Subcutaneous abdominal adipose tissue (tissue), 5 donors: ENCODE results near the gene KRTAP10-3.
"Not testable (repeated sequence)": the region's sequence is repeated elsewhere in the genome, so short reads cannot be mapped to it uniquely, and the experiment has no call there.

Experiments
- H3K27ac ChIP-seq: one replicate; pipeline ENCODE4 v1.7.0; 2013; ENCODE audit warnings: low read depth, mild to moderate bottlenecking, inconsistent platforms, low read length, moderate library complexity
- H3K27me3 ChIP-seq, 5 donors: one replicate each; pipeline ENCODE4 v1.7.0; 2013; ENCODE audit warnings: low read length in 5 of 5, inconsistent platforms in 1 of 5; ENCODE audit not compliant: control insufficient read depth in 5 of 5, insufficient read depth in 4 of 5
- H3K36me3 ChIP-seq, 5 donors: one replicate each; pipeline ENCODE4 v1.7.0; 2013; ENCODE audit warnings: low read length in 5 of 5; ENCODE audit not compliant: control insufficient read depth in 5 of 5, insufficient read depth in 5 of 5
- H3K4me1 ChIP-seq, 5 donors: one replicate each; pipeline ENCODE4 v1.7.0; 2013; ENCODE audit warnings: low read length in 5 of 5, mild to moderate bottlenecking in 3 of 5, moderate library complexity in 1 of 5; ENCODE audit not compliant: control insufficient read depth in 5 of 5, insufficient read depth in 5 of 5
- H3K4me3 ChIP-seq, 5 donors: one replicate each; pipeline ENCODE4 v1.7.0; 2013; ENCODE audit warnings: low read length in 5 of 5, low read depth in 1 of 5
- H3K9ac ChIP-seq, 5 donors: one replicate each; pipeline ENCODE4 v1.7.0; 2013; ENCODE audit warnings: low read length in 5 of 5, mild to moderate bottlenecking in 4 of 5, moderate library complexity in 3 of 5
- H3K9me3 ChIP-seq, 5 donors: one replicate each; pipeline ENCODE4 v1.7.0; 2013; ENCODE audit warnings: low read length in 5 of 5; ENCODE audit not compliant: control insufficient read depth in 5 of 5
- donor health status: healthy.
- donor health status: healthy.
- donor health status: healthy.
- donor health status: healthy.
- donor health status: healthy.

KRTAP10-3 gene

DNA sequence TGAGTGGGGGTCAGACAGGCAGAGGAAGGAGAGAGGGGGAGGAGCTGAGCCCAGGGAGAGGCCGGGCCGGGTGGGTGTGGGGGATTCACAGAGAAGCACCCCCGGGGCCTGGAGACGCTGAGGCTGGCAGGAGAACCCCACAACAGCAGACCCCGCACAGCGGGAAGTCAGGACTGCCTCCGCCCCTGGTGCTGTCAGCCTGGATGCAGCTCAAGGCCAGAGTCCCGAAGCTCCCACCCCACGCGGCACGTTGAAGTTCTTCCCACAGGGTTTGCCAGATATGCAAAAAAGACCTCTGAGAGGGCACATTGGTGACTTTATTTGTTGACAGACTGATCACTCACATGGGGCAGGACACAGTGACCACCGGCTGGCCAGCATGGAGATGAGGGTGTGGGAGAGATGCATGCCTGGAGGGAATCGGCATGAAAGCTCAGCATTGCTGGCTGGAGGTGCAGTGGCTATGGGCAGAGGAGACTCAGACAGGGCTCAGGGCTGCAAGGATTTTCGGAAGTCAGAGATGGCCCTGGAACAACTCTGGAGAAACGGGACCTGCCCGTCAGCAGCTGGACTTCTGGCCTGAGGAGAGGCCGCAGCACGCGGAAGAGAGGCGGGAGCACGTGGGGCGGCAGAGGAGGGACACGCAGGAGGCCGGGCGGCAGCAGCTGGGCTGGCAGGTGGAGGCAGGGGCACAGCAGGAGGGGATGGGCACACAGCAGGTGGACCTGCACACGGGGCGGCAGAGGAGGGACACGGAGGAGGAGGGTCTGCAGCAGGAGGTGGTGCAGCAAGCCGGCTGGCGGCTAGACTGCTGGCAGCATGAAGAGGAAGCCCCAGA lies 885 bp downstream of the KRTAP10-3 start:
- H3K27me3 ChIP-seq, result peaks cover 10 to 36% (median 29%) of the 10 kb centered on the region in 5 donors
- no peaks in the 10 kb centered on the region for H3K36me3 ChIP-seq
- no peak overlapping the region for H3K9ac ChIP-seq
- H3K9me3 ChIP-seq, result peaks cover 0 to 7% (median 2%) of the 10 kb centered on the region in 5 donors
- no peak overlapping the region for H3K4me3 ChIP-seq
- H3K4me1 ChIP-seq, result no peaks in the 10 kb centered on the region
- no peak overlapping the region for H3K27ac ChIP-seq

DNA sequence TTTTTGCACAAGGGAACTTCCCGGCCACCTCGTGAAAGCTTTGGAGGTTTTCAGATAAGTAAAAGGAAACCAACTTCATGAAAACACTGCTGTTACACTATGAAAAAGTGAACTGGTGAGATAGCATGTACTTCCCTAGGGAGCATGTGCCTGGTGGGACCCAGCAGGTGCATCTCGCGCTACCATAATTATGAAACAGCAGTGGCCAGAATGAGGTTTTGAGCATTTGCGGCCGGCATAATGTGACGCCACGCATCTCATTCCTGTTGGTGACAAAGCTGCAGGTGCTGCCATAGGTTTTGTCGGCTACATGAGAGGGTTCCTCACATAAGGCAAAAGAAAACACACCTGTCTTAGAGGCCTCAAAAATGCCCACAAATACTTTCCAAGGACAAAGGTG lies 1.7 kb downstream of the KRTAP10-3 start:
- H3K36me3 ChIP-seq, result no peaks in the 10 kb centered on the region
- H3K4me1 ChIP-seq, result no peaks in the 10 kb centered on the region
- no peak overlapping the region for H3K27ac ChIP-seq
- H3K9me3 ChIP-seq, result peaks cover 0 to 7% (median 0%) of the 10 kb centered on the region in 5 donors
- H3K9ac ChIP-seq, result no peak overlapping the region
- no peak overlapping the region for H3K4me3 ChIP-seq
- H3K27me3 ChIP-seq, result peaks cover 10 to 43% (median 38%) of the 10 kb centered on the region in 5 donors

- no peaks in the 10 kb centered on the region for H3K4me1 ChIP-seq
These were observed 3.3 kb downstream of the KRTAP10-3 start for GRCh38 chr21:44555200-44555875.

DNA sequence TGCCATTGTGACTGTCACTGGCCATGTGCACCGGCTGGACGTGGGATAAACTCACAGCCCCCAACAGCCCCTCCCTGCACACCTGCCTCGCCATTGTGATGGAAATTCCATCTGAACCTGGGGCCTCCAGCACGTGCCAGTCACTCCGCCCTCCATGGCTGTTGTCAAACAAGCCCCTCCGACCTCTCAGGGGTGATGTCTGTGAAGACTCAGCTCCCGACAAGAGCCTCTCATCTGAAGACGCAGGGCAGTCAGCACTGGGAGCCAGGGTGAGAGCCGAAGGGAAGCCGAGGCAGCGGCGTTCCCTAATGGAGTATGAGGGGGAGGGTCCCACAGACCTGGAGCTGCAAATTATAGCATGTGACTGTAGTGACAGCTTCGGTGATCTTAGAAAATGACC lies 5.9 kb downstream of the KRTAP10-3 start:
- Histone ChIP-seq H3K4me3 (no peak overlapping the region), H3K9ac (no peak overlapping the region), H3K27ac (no peak overlapping the region), H3K36me3 (no peaks in the 10 kb centered on the region), H3K9me3 (peaks cover 0 to 4% (median 0%) of the 10 kb centered on the region in 5 donors), H3K4me1 (no peaks in the 10 kb centered on the region), H3K27me3 (peaks cover 25 to 66% (median 50%) of the 10 kb centered on the region in 5 donors)

More at GRCh38 chr21:44555200-44555875, 3.3 kb downstream of the KRTAP10-3 start:
- no peak overlapping the region for H3K9ac ChIP-seq
- H3K4me3 ChIP-seq, result no peak overlapping the region
- H3K27me3 ChIP-seq, result peaks cover 18 to 57% (median 43%) of the 10 kb centered on the region in 5 donors
- peaks cover 0 to 7% (median 0%) of the 10 kb centered on the region in 5 donors for H3K9me3 ChIP-seq
- no peak overlapping the region for H3K27ac ChIP-seq
- no peaks in the 10 kb centered on the region for H3K36me3 ChIP-seq

DNA sequence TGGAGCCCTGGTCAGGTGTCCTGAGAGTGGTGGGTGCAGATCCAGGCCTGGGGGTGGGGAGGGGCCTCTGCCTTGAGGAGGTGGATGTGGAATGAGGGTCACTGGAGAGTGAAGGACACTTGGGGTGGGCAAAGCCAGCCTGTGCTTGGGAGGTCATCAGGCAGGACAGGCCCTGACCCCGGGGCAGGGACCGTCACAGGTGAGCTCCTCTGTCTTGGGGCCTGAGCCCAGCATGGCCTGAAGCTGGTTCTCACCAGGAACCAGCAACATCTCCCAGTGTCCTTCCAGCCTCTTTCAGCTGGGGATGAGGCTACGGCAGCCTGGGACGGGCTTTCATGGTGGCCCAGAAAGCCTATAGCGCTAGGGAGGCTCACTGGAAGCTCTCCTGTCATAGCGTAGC lies 6.5 kb downstream of the KRTAP10-3 start:
- H3K27me3 ChIP-seq, result peaks cover 22 to 63% (median 50%) of the 10 kb centered on the region in 5 donors
- no peak overlapping the region for H3K9ac ChIP-seq
- H3K36me3 ChIP-seq, result no peaks in the 10 kb centered on the region

DNA sequence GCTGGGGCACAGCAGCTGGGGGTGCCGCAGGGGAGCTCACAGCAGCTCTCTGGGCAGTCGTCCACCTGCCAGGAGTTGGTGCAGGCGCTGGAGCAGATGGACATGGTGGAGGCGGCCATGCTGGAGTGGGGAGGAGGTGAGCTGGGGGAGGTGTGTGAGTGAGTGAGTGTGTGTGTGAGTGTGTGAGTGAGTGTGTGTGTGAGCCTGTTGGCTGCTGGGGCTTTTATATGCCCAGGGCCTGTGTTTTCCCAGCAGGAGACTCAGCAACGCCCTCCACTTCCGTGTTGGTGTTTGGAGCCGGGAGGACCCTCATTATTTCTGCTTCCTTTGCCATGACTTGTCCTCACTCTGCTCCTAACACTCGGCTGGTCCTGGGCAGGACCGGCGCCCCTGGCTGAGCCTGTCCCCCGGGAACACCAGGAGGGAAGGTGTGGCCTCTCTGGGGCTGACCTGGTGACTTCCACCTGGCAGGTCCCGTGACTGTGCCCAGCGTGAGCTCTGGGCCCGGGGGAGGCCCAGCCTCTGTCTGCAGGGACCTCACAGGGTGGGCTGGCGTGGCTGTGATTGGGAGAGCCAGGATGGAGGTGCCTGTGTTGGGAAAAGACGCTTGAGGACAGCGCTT lies 7.1 kb downstream of the KRTAP10-3 start, which contains the start of gene KRTAP10-2:
KRTAP10-2 (minus strand) TSS at position 166 of the 622 bp plus-strand sequence; CDS start at position 119, 47 bp downstream.
- no peak within 1 kb of the TSS for H3K4me3 ChIP-seq
- H3K27ac ChIP-seq, result no peak within 1 kb of the TSS
- peaks cover 0 to 5% (median 4%) of the 10 kb centered on the region in 5 donors for H3K9me3 ChIP-seq
- H3K4me1 ChIP-seq, result no peaks in the 10 kb centered on the region
- no peaks in the 10 kb centered on the region for H3K36me3 ChIP-seq
- peaks cover 22 to 56% (median 46%) of the 10 kb centered on the region in 5 donors for H3K27me3 ChIP-seq
- H3K9ac ChIP-seq, result no peak within 1 kb of the TSS

More for the DNA sequence above, 6.5 kb downstream of the KRTAP10-3 start:
- no peak overlapping the region for H3K4me3 ChIP-seq
- no peak overlapping the region for H3K27ac ChIP-seq
- H3K9me3 ChIP-seq, result peaks cover 0 to 4% (median 0%) of the 10 kb centered on the region in 5 donors
- H3K4me1 ChIP-seq, result no peaks in the 10 kb centered on the region

- no peak overlapping the region for H3K27ac ChIP-seq
- H3K27me3 ChIP-seq, result peaks cover 22 to 55% (median 43%) of the 10 kb centered on the region in 5 donors
- H3K36me3 ChIP-seq, result no peaks in the 10 kb centered on the region
- H3K9me3 ChIP-seq, result peaks cover 0 to 9% (median 4%) of the 10 kb centered on the region in 5 donors
- H3K9ac ChIP-seq, result no peak overlapping the region
- no peak overlapping the region for H3K4me3 ChIP-seq
- no peaks in the 10 kb centered on the region for H3K4me1 ChIP-seq
These were observed 7.8 kb downstream of the KRTAP10-3 start for GRCh38 chr21:44550807-44551206.

DNA sequence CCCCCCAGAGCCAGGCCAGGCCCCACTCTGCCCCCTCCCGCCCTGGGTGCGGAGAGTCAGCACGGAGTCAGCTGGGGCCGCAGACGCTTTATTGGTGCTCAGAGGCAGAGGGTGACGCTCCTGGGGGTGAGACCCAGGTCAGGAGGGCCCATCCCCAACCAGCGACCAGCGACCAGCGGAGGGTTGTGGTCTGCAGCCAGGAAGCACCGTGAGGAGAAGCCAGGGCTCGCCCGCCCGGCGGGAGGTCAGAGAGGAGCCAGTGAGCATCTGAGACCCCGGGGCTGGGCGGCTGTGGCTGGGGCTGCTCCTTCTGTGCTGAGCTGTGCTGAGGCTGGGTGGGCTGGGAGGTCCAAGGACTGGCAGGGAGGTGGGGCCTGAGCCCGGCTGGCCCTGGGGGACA lies 8.3 kb downstream of the KRTAP10-3 start:
- H3K9me3 ChIP-seq, H3K9ac ChIP-seq, H3K27ac ChIP-seq, H3K36me3 ChIP-seq, H3K4me1 ChIP-seq, H3K4me3 ChIP-seq: not testable (repeated sequence)
- peaks cover 22 to 51% (median 38%) of the 10 kb centered on the region in 5 donors for H3K27me3 ChIP-seq

GRCh38 chr21:44549525-44550211 lies 8.9 kb downstream of the KRTAP10-3 start:
- Histone ChIP-seq H3K9me3 (peaks cover 0 to 9% (median 4%) of the 10 kb centered on the region in 5 donors), H3K4me1 (no peaks in the 10 kb centered on the region), H3K4me3 (no peak overlapping the region), H3K27me3 (peaks cover 21 to 49% (median 35%) of the 10 kb centered on the region in 5 donors), H3K9ac (no peak overlapping the region), H3K27ac (no peak overlapping the region), H3K36me3 (no peaks in the 10 kb centered on the region)
